GM19395 (cell line): ENCODE measurements around the gene RABGEF1.
"Not testable (repeated sequence)": the region's sequence is repeated elsewhere in the genome, so short reads cannot be mapped to it uniquely, and the experiment has no call there.

Experiments
- ATAC-seq: cut with Tn5 transposase; IDR thresholded peaks from one replicate; pipeline ENCODE4 v1.9.1; 2021; ENCODE audit warnings: mild to moderate bottlenecking, moderate library complexity; ENCODE audit not compliant: unreplicated experiment

RABGEF1 gene

DNA sequence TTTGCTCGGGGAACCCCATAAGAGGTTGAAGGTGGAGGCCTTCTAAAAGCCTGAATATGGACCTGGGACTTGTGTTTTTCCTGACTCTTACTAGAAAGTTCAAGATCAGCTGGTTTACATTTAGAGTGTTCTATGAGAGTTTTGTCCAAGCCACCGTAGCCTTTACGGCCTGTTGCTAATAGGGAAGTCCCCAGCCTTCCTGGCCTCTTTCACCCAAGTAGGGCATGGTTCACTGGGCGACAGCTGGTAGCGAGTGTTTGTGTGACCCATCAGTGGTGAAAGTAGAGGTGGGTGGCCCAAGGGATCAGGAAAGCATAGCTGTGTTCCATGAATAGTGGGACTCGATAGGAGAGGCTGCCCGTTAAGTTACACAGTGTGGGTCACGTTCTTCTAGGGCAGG lies 60.1 kb downstream of the RABGEF1 start:
- no peak for ATAC-seq

DNA sequence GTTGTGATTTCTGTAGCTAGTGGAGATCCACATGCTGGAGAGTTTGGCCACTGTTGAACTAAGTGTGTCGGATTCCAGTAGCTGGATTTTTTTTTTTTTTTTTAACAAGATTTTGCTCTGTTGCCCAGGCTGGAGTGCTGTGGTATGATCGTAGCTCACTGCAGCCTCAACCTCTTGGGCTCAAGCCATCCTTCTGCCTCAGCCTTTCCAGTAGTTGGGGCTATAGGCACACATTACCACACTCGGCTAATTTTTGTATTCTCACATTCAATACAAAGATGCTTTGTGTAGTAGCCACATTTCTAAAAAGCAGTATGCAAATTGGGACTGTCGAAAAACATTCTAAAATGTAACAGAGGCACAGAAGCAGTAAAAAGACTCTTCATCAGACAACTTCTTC lies 63.5 kb downstream of the RABGEF1 start:
- ATAC-seq: no peak

DNA sequence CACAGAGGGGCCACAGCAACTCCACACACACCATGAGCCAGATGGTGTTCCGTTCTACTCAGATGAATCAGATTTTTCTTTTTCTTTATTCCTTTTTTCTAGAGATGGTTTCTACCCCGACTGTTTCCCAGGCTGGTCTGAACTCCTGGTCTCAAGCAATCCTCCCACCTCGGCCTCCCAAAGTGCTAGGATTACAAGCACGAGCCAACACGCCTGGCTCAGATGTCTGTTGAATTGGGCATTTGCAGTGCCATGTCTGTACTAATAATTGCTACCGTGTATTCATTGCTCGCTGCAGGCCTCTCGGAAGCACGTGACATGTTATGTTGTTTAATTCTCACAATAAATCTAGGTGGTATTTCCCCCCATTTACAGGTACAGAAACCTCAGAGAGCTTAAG lies 67.2 kb downstream of the RABGEF1 start:
- ATAC-seq: no peak

DNA sequence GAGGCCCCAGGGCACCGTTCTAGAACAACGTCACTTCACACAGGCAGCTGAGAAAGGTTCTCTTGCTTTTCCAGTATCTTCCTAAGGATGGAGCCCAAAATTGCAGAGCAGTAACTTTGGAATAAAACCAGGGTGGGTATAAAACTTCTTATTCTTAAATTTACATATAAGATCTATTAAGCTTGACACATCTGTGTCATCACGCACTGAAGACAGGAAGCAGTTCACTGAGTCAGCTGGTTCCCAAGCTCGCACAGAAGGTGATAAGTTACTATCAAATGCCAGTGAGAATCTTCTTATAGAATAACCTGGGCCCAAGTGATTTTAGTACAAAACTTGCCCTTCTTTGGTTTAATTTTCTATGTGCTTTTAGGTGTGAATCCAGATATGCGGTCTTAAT lies 70.2 kb downstream of the RABGEF1 start:
- ATAC-seq: no peak

DNA sequence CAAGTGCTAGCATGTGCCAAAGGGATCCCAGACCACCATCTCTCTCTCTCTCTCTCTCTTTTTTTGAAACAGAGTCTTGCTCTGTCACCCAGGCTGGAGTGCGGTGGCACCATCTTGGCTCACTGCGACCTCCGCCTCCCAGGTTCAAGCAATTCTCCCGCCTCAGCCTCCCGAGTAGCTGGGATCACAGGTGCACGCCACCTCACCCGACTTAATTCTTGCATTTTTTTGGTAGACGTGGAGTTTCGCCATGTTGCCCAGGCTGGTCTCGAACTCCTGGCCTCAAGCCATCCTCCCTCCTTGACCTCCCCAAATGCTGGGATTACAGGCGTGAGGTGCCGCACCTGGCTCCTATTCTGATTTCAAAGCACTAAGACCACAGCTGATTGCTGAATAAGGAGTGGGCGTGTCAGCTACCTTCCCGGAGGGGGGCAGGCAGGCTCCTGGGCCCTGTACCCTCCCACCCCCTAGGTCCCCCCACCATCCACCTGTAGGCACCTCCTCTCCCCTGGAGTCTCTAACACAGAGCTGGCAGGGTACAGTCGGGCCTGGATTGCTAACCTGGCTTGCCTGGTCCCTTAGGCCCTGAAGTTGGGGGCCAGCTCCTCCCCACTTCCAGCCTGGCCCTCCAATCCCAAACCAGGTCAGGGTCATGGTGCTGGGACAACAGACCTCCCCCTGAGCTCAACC lies 74.8 kb downstream of the RABGEF1 start:
- not testable (repeated sequence) for ATAC-seq

DNA sequence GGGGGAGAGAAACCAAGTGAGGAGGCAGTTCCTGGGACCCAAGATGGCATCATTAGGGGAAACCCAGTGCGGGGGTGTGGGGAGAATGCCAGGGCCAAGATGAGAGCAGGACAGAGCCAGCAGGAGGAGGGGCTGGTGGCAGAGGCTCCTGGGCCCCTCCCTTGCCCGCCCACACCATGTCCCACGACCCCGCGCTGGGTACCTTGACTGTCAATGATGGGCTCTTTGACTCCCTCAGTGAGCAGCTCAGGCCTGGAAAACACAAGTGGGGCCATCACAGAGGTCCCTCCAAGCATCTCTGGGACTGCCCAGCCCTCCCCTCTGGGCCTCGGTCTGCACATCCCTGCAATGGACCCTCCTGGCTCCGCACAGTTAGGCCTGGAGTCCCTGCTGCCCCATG lies 75.4 kb downstream of the RABGEF1 start:
- no peak for ATAC-seq

DNA sequence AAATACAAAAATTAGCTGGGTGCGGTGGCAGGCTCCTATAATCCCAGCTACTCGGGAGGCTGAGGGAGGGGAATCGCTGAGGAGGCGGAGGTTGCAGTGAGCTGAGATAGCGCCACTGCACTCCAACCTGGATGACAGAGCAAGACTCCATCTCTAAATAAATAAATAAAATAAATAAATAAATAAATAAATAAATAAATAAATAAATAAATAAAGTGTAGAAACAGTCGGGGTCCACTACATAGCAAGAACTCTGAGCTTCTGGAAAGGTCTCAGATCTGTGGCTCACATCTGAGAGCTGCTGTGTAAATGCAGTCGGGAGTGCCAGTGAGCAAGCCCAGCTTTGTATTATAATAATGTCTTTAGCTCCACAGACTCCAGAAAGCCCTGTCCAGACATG lies 76.1 kb downstream of the RABGEF1 start:
- ATAC-seq: not testable (repeated sequence)

DNA sequence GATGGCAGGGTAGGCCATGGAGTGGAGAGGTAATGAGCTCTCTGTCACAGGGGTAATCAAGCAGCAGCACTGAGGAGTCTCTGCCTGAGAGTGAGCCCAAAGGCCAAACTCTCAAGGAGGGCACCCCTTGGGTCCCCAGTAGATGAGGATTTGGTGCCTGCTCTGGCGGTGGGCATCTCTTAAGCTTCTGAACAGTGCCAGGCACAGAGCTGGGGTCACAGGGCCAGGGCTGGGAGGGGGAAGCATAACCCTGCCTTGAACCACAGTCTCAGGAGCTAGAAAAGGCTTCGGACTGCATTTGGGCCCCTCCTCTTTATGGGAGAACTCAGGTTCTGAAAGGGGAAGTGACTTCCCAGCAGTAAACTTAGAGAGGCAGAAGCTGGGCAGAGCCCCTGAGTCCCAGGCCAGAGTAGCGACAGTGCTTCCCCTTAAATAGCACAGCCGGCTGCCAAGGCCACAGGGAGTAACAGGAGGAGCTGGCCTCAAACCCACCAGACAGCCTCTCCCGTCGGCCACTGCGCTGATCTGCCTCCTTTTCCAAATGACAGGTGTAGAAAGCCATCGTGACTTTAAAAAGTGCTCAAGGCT lies 76.8 kb downstream of the RABGEF1 start:
- ATAC-seq: peak; percentile 80

DNA sequence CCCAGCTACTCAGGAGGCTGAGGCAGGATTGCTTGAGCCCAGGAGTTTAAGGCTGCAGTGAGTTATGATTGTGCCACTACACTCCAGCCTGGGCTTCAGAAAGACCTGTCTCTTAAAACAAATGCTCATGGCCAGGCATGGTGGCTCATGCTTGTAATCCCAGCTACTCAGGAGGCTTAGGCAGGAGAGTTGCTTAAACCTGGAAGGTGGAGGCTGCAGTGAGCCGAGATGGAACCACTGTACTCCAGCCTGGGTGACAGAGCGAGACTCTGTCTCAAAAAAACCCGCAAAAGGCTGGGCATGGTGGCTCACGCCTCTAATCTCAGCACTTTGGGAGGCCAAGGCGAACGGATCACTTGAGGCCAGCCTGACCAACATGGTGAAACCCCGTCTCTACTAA lies 77.4 kb downstream of the RABGEF1 start:
- ATAC-seq: not testable (repeated sequence)

DNA sequence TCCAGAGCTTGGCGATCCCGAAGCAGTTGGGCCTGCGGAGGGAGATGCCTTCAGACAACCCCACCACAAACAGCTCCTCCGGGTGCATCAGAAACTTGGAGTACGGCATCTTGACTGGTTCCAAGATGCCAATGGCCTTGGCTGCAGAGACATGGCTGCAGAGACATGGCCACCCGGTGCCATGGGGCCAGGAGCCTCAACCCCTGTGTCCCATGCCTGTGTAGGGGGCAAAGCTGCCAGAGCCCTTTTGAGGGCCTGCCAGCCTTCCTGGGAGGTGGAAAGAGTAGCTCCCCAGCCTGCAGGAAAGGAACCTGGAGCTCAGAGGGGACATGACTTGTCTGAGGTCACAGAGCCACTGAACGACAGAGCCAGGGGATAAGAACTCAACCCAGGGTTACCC lies 83.5 kb downstream of the RABGEF1 start:
- no peak for ATAC-seq

DNA sequence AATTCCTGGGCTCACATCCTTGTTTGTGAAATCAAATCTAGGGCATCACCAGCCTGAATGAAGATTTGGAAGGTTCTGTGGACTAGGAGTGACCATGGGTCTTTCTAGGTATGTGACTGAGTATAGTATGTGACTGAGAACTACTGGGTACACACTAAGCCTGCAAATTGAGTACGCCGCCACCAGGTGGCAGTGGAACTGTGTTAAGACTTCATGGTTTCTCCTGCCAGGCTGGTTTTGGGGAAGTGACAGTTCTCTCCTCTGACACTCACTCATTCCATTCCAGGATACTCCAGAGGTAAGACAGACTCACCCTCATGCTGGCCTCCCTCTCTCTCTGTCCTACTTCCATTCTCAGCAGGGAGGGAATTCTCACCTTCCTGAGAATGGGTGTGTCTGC lies 85.0 kb downstream of the RABGEF1 start:
- ATAC-seq: not testable (repeated sequence)

DNA sequence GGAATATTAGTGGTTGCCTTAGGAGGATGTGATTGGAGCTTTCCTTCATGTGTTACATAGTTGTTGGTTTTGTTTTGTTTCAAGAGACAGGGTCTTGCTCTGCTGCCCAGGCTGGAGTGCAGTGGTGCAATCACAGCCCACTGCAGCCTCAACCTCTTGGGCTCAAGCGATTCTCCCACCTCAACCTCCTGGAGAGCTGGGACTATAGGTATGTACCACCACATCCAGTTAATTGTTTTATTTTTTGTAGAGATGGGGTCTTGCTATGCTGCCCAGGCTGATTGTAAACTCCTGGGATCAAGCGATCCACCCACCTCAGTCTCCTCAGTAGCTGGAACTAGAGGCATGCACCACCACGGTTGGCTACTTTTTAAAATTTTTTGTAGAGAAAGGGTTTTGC lies 86.1 kb downstream of the RABGEF1 start:
- no peak for ATAC-seq

DNA sequence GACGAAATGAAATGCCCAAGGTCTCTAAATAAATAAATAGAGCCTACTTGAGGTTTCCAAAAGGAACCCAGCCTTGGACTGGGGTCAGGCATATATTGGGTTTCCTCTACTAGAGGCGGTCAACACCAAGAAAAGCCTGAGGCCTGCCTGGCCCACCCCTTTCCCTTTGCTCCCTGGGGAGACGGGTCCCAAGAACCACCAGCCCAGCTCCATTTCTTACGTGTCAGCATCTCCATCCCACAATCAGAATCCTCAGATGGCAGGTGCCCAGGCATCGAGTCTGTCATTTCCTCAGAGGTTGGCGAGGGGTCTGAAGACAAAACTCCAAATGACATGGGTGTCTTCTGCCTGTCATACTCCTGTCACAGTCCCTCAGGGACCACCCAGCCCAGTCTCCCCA lies 90.4 kb downstream of the RABGEF1 start:
- not testable (repeated sequence) for ATAC-seq

DNA sequence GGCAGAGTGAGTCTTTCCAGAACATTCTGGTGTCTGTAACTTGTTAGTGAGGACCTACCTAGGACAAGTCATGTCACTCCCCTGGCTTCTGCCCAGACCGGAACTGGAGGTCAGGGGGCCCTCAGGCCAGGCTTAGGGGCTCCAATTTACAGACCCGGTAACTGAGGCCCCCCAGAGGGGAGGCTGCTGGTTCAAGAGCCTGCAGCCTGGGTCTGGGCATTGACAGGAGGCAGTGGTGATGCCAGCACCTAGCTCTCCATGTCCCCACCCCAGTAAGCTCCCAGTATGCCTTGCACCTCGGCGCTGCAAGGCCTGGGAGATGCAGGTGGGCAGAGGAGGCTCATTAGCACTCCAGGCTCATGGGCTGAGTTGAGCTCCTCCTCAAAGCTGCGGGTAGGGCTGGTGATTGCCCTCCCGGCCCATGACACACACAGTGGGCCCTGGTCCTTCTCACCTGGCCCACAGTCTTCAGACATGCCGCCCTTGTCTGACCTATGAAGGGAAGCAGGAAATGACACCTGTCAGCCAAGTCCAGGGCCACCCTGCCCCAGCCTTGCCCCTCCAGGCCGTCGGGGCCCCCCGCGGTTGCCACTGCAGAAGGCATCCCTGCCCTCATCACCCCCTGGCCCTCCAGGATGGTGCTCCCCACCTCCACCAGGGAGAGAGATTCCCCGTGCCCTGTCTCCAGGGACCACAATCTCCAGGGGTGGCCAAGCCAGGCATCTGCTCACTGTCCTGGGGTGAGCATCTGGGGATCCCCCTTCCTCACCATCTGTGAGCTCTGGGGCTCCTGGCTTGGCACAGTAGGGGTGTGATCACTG lies 92.2 kb downstream of the RABGEF1 start:
- ATAC-seq: no peak

DNA sequence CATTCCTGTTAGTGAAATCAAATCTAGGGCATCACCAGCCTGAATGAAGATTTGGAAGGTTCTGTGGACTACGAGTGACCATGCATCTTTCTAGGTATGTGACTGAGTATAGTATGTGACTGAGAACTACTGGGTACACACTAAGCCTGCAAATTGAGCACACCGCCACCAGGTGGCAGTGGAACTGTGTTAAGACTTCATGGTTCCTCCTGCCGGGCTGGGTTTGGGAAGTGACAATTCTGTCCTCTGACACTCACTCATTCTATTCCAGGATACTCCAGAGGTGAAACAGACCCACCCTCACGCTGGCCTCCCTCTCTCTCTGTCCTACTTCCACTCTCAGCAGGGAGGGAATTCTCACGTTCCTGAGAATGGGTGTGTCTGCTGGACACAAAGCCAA lies 96.5 kb downstream of the RABGEF1 start:
- peak; percentile 65 for ATAC-seq

DNA sequence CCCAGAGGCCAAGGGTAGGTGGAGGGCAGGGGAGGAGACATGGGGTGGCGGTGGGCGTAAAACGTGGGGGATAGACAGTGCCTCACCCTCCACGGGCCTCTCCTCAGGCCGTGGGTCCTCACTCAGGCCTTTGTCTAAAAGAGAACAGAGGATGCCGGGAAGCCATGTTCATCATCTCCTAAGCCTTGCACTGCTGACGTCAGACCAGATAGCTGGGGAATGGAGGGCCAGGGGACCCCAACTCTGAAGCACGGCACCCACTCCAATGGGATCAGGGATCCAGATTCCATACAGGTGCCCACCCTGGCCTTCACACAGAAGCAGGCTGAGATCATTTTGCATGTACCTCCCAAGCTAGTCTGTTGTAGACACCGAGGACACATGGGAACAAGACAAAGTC lies 97.1 kb downstream of the RABGEF1 start:
- no peak for ATAC-seq

DNA sequence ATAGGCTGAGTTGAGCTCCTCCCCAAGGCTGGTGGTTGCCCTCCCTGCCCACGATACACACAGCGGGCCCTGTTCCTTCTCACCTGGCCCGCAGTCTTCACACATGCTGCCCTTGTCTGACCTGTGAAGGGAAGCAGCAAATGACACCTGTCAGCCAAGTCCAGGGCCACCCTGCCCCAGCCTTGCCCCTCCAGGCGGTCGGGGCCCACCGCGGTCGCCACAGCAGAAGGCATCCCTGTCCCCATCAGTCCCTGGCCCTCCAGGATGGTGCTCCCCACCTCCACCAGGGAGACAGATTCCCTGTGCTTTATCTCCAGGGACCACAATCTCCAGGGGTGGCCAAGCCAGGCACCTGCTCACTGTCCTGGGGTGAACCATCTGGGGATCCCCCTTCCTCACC lies 99.3 kb downstream of the RABGEF1 start:
- no peak for ATAC-seq

DNA sequence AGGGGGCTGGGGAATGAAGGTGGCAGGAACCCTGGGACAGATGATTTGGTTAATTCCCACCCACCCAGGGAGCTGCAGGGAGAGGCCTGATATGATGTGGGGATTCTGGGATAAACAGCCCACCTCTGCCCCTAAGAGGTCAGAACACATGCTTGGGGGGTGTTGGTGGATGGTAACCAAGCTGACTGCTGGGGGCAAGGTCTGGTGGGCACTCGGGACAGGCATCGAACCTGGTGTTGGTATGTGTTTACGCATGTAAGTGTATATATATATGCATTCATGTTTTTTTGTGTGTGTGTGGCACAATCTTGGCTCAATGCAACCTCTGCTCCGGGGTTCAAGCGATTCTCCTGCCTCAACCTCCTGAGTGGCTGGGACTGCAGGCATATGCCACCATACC lies 99.8 kb downstream of the RABGEF1 start:
- no peak for ATAC-seq

DNA sequence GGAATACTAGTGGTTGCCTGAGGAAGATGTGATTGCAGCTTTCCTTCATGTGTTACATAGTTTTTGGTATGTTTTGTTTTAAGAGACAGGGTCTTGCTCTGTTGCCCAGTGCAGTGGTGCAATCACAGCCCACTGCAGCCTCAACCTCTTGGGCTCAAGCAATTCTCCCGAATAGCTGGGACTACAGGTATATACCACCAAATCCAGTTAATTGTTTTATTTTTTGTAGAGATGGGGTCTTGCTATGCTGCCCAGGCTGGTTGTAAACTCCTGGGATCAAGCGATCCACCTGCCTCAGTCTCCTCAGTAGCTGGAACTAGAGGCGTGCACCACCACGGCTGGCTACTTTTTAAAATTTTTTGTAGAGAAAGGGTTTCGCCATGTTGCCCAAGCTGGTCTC lies 101.4 kb downstream of the RABGEF1 start:
- ATAC-seq: no peak

DNA sequence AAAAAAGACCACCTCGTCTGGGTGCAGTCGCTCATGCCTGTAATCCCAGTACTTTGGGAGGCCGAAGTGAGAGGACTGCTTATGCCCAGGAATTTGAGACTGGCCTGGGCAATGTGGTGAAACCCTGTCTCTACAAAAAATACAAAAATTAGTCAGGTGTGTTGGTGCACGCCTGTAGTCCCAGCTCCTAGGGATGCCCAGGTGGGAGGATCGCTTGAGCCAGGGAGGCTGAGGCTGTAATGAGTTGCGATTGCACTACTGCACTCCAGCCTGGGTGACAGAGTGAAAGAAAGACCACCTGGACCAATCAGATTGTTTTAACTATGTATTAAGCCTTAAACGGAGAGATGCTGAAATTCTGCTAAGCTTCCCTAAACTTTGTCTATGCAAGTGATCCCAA lies 103.0 kb downstream of the RABGEF1 start:
- ATAC-seq: not testable (repeated sequence)

DNA sequence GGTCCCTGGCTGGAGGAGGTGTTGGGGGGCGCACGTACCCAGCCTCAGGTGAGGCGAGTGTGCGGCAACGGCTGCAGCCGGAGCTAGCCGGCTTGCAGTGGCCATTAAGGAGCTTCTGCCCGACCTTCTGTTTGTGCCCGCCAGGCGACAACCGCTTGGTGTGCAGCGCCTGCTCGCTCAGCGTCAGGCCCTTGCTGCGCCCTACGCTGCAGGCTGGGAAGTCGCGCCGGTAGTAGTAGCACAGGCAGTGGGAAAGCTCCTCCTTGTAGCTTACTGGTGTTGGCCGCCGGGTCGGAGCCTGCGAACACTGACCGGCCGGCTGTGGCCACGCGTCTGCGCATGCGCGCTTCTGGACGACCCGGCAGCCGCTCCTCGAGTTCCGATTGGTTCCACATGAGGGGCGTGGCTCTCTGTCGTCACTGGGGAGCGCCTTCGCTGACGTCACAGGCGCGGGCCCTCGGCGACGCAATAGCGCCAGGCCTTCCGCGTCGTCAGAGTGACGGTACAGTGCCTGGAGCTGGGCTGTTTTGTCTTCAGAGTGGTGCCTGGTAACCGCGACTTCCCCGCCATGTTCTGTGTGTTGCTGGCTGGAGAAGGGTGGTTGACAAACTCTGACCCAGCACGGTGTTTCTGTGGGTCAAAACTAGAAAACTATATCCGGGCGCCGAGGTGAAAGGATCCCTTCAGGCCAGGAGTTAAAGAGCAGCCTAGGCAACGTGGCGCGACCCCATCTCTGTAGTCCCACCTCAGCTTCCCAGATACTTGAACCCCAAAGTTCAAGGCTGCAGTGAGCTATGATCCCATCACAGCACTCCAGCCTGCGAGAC lies 104.2 kb downstream of the RABGEF1 start:
- ATAC-seq: peak; percentile 94
